ENCODE results near the gene ZSCAN29. TPM values are rescaled to one million over a fixed set of nuclear protein-coding genes. Genes with fewer than 3 reads are reported as not detected.
"Not testable (repeated sequence)": the region's sequence is repeated elsewhere in the genome, so short reads cannot be mapped to it uniquely, and the experiment has no call there.

Gene ZSCAN29
- total RNA-seq, 1 experiment from 2014 or later: 38.9 TPM

GRCh38 chr15:43406189-43406588 lies 35.3 kb upstream of the ZSCAN29 start:
- Mint-ChIP-seq H3K4me3 (ENCODE audit: unreplicated experiment) (no peak overlapping the region), H3K9me3 (ENCODE audit: unreplicated experiment) (no peaks in the 10 kb centered on the region), H3K27me3 (ENCODE audit: insufficient read depth, unreplicated experiment) (no peaks in the 10 kb centered on the region), H3K36me3 (ENCODE audit: insufficient read depth, unreplicated experiment) (peaks cover 98% of the 10 kb centered on the region), H3K27ac (ENCODE audit: low read depth, unreplicated experiment) (no peak overlapping the region), H3K4me1 (ENCODE audit: insufficient read depth, unreplicated experiment) (no peaks in the 10 kb centered on the region)
- DNase-seq (ENCODE audit: unreplicated experiment): no peak
- intact Hi-C loops (cut with micrococcal nuclease): no loop called here
- ChIA-PET POLR2A (interaction anchor here (1.2 kb wide), 1 partner anchor 34 kb away, joined by 4 read pairs; no protein-coding TSS in a partner anchor), CTCF (interaction anchor here (0.6 to 0.7 kb wide), 4 partner anchors 30 to 294 kb away, joined by 3 to 4 read pairs (median 4); no protein-coding TSS in a partner anchor)
- no peak for TF ChIP-seq CTCF (IDR thresholded peaks at IDR 0.05; ENCODE audit: unreplicated experiment)
- TSS peak; percentile 9 for BruUV-seq (replicated peaks)

GRCh38 chr15:43404130-43404529 lies 33.3 kb upstream of the ZSCAN29 start:
- Mint-ChIP-seq H3K4me1 (ENCODE audit: insufficient read depth, unreplicated experiment) (no peaks in the 10 kb centered on the region), H3K4me3 (ENCODE audit: unreplicated experiment) (no peak overlapping the region), H3K9me3 (ENCODE audit: unreplicated experiment) (no peaks in the 10 kb centered on the region), H3K27ac (ENCODE audit: low read depth, unreplicated experiment) (no peak overlapping the region), H3K36me3 (ENCODE audit: insufficient read depth, unreplicated experiment) (peaks cover 98% of the 10 kb centered on the region), H3K27me3 (ENCODE audit: insufficient read depth, unreplicated experiment) (no peaks in the 10 kb centered on the region)
- no TSS peak for BruUV-seq (replicated peaks)
- intact Hi-C loops (cut with micrococcal nuclease): no loop called here
- TF ChIP-seq CTCF (IDR thresholded peaks at IDR 0.05; ENCODE audit: unreplicated experiment): no peak
- DNase-seq (ENCODE audit: unreplicated experiment): no peak
- ChIA-PET CTCF (no interaction called here), POLR2A (interaction anchor here (0.7 kb wide), 1 partner anchor 90 kb away, joined by 3 read pairs; no protein-coding TSS in a partner anchor)

- Mint-ChIP-seq H3K27ac (ENCODE audit: low read depth, unreplicated experiment) (no peak overlapping the region), H3K4me1 (ENCODE audit: insufficient read depth, unreplicated experiment) (no peaks in the 10 kb centered on the region), H3K36me3 (ENCODE audit: insufficient read depth, unreplicated experiment) (peaks cover 98% of the 10 kb centered on the region), H3K4me3 (ENCODE audit: unreplicated experiment) (no peak overlapping the region), H3K9me3 (ENCODE audit: unreplicated experiment) (no peaks in the 10 kb centered on the region), H3K27me3 (ENCODE audit: insufficient read depth, unreplicated experiment) (no peaks in the 10 kb centered on the region)
- DNase-seq (ENCODE audit: unreplicated experiment): no peak
- intact Hi-C loops (cut with micrococcal nuclease): no loop called here
- BruUV-seq (replicated peaks): no TSS peak
- no peak for TF ChIP-seq CTCF (IDR thresholded peaks at IDR 0.05; ENCODE audit: unreplicated experiment)
- POLR2A ChIA-PET: interaction anchor here (1.6 kb wide), 1 partner anchor 8 kb away, joined by 3 read pairs; no protein-coding TSS in a partner anchor
- CTCF ChIA-PET: interaction anchor here (0.5 kb wide), 1 partner anchor 33 kb away, joined by 5 read pairs; the partner anchor contains the start of genes TUBGCP4 and ZSCAN29
Observed at GRCh38 chr15:43403616-43404015, 32.8 kb upstream of the ZSCAN29 start.

DNA sequence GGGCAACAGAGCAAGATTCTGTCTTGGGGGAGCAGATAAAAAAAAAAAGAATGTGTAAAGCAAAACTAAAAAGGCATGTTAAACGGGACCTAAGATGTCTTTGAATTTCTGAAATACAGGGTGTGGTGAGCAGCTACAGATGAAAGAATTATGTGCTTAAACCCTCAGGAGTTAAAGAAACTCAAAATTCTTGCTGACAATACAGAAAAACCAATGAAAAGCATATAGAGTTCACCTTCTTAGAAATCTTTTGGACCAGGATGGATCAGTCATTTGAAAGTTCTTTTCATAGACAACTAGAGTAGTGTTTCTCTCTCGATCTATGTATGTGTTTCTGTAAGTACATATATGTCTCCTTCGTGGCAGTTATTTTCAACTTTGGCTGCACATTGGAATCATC lies 31.4 kb upstream of the ZSCAN29 start:
- Mint-ChIP-seq H3K27ac (ENCODE audit: low read depth, unreplicated experiment) (no peak overlapping the region), H3K4me1 (ENCODE audit: insufficient read depth, unreplicated experiment) (no peaks in the 10 kb centered on the region), H3K27me3 (ENCODE audit: insufficient read depth, unreplicated experiment) (no peaks in the 10 kb centered on the region), H3K4me3 (ENCODE audit: unreplicated experiment) (no peak overlapping the region), H3K36me3 (ENCODE audit: insufficient read depth, unreplicated experiment) (peaks cover 98% of the 10 kb centered on the region), H3K9me3 (ENCODE audit: unreplicated experiment) (no peaks in the 10 kb centered on the region)
- POLR2A ChIA-PET: interaction anchor here (0.6 to 1.6 kb wide), 2 partner anchors 9 to 234 kb away, joined by 3 read pairs; no protein-coding TSS in a partner anchor
- intact Hi-C loops (cut with micrococcal nuclease): no loop called here
- CTCF ChIA-PET: interaction anchor here (0.7 kb wide), 1 partner anchor 91 kb away, joined by 3 read pairs; no protein-coding TSS in a partner anchor
- no peak for TF ChIP-seq CTCF (IDR thresholded peaks at IDR 0.05; ENCODE audit: unreplicated experiment)
- DNase-seq (ENCODE audit: unreplicated experiment): no peak
- no TSS peak for BruUV-seq (replicated peaks)

DNA sequence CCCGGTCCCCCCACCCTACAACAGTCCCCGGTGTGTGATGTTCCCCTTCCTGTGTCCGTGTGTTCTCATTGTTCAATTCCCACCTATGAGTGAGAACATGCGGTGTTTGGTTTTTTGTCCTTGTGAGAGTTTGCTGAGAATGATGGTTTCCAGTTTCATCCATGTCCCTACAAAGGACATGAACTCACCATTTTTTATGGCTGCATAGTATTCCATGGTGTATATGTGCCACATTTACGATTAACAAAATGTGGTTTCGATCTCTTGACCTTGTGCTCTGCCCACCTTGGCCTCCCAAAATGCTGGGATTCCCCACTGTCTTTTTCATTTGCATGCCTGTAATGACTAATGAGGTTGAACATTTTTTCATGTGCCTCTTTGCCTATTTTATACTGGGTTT lies 22.7 kb upstream of the ZSCAN29 start:
- H3K27ac Mint-ChIP-seq (ENCODE audit: low read depth, unreplicated experiment); POLR2A ChIA-PET; H3K9me3 Mint-ChIP-seq (ENCODE audit: unreplicated experiment); BruUV-seq (replicated peaks); intact Hi-C loops (cut with micrococcal nuclease); H3K4me1 Mint-ChIP-seq (ENCODE audit: insufficient read depth, unreplicated experiment); H3K4me3 Mint-ChIP-seq (ENCODE audit: unreplicated experiment); DNase-seq (ENCODE audit: unreplicated experiment); H3K27me3 Mint-ChIP-seq (ENCODE audit: insufficient read depth, unreplicated experiment): not testable (repeated sequence)
- CTCF ChIA-PET: interaction anchor here (0.6 kb wide), 1 partner anchor 102 kb away, joined by 3 read pairs; no protein-coding TSS in a partner anchor
- peaks cover 71% of the 10 kb centered on the region for H3K36me3 Mint-ChIP-seq (ENCODE audit: insufficient read depth, unreplicated experiment)

Data from MCF 10A (cell line).